Endodermal cell (in vitro differentiated cells): ENCODE measurements around the gene GTF3A. TPM values are rescaled to one million over a fixed set of nuclear protein-coding genes. Genes with fewer than 3 reads are reported as not detected.

Experiments
- DNase-seq: peaks from one replicate; pipeline ENCODE4 v3.0.0-alpha.2; 2017
- H3K27ac ChIP-seq: 2 replicates; pipeline ENCODE4 v1.5.1; 2013; ENCODE audit warnings: mild to moderate bottlenecking, low read depth, low read length, moderate library complexity
- H3K27me3 ChIP-seq: 2 replicates; pipeline ENCODE4 v1.6.1; 2013; ENCODE audit warnings: mild to moderate bottlenecking, low read length, moderate library complexity; ENCODE audit not compliant: insufficient read depth, control insufficient read depth, poor library complexity, severe bottlenecking
- H3K36me3 ChIP-seq: 2 replicates; pipeline ENCODE4 v1.7.0; 2013; ENCODE audit warnings: mild to moderate bottlenecking, low read length, moderate library complexity; ENCODE audit not compliant: control insufficient read depth, insufficient read depth
- H3K4me1 ChIP-seq: one replicate; pipeline ENCODE4 v1.7.0; 2013; ENCODE audit warnings: low read length; ENCODE audit not compliant: control insufficient read depth, insufficient read depth
- H3K4me3 ChIP-seq: 2 replicates; pipeline ENCODE4 v1.5.1; 2013; ENCODE audit warnings: mild to moderate bottlenecking, low read length, moderate library complexity
- H3K9ac ChIP-seq: 2 replicates; pipeline ENCODE4 v1.6.1; 2013; ENCODE audit warnings: mild to moderate bottlenecking, low read length, moderate library complexity; ENCODE audit not compliant: poor library complexity, severe bottlenecking; ENCODE audit errors: extremely low read depth
- H3K9me3 ChIP-seq: 2 replicates; pipeline ENCODE4 v1.6.1; 2013; ENCODE audit warnings: mild to moderate bottlenecking, low read length, moderate library complexity; ENCODE audit not compliant: control insufficient read depth
- H3K27ac Mint-ChIP-seq: 2 replicates; pipeline ENCODE4 v1.8.0; 2020; ENCODE audit warnings: mixed read lengths
- H3K27me3 Mint-ChIP-seq: 2 replicates; pipeline ENCODE4 v1.8.0; 2021; ENCODE audit warnings: mild to moderate bottlenecking, mixed read lengths; ENCODE audit not compliant: insufficient read depth
- H3K36me3 Mint-ChIP-seq: 2 replicates; pipeline ENCODE4 v1.8.0; 2020; ENCODE audit warnings: low read depth, mixed read lengths
- H3K4me1 Mint-ChIP-seq: 2 replicates; pipeline ENCODE4 v1.8.0; 2020; ENCODE audit warnings: mixed read lengths
- H3K4me3 Mint-ChIP-seq: 2 replicates; pipeline ENCODE4 v1.8.0; 2020; ENCODE audit warnings: mild to moderate bottlenecking, moderate library complexity, mixed read lengths
- H3K9me3 Mint-ChIP-seq: 2 replicates; pipeline ENCODE4 v1.8.0; 2020; ENCODE audit warnings: mild to moderate bottlenecking, mixed read lengths
- WGBS, 2 experiments: methylation state at CpG; one replicate each; pipeline versions ENCODE4 v1.1.5 to v1.1.7; 2013; ENCODE audit warnings: missing lambda C conversion rate in 2 of 2, mixed read lengths in 1 of 2; ENCODE audit not compliant: insufficient coverage in 1 of 2, insufficient read length in 1 of 2; 5-methylcytosine and 5-hydroxymethylcytosine counted together
- total RNA-seq, 2 donors: library from RNA; stranded (reverse); fragmentation: NEBNext Ultra II Directional in 1 of 2; extraction: Animal tissue kit (Norgen Biotek cat#: 25700) in 1 of 2; gene quantifications; 2 replicates in 1 of 2; 3 replicates in 1 of 2; pipeline ENCODE4 v1.2.1, GENCODE V29; 2021
- TF ChIP-seq, protein P1 (sequence below): fragments of 200-600 bp; sonication (generic); conservative IDR thresholded peaks from 2 replicates; pipeline ENCODE4 v1.5.0; 2021; ENCODE audit warnings: antibody characterized with exemption, mild to moderate bottlenecking

The GTF3A gene
- total RNA-seq, 2 donors from 2014 or later: 70.4 to 80.0 TPM

GRCh38 chr13:27461940-27462584 is 37.6 kb downstream of the GTF3A start:
- peaks cover 16% of the 10 kb centered on the region for H3K27me3 Mint-ChIP-seq
- 91 to 93% methylated on average over 8 to 11 of the region's 12 CpGs for WGBS, 2 experiments
- no peak overlapping the region for H3K9ac ChIP-seq
- no peaks in the 10 kb centered on the region for H3K36me3 ChIP-seq
- TF ChIP-seq, protein P1, sequence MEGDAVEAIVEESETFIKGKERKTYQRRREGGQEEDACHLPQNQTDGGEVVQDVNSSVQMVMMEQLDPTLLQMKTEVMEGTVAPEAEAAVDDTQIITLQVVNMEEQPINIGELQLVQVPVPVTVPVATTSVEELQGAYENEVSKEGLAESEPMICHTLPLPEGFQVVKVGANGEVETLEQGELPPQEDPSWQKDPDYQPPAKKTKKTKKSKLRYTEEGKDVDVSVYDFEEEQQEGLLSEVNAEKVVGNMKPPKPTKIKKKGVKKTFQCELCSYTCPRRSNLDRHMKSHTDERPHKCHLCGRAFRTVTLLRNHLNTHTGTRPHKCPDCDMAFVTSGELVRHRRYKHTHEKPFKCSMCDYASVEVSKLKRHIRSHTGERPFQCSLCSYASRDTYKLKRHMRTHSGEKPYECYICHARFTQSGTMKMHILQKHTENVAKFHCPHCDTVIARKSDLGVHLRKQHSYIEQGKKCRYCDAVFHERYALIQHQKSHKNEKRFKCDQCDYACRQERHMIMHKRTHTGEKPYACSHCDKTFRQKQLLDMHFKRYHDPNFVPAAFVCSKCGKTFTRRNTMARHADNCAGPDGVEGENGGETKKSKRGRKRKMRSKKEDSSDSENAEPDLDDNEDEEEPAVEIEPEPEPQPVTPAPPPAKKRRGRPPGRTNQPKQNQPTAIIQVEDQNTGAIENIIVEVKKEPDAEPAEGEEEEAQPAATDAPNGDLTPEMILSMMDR: no peak
- no peaks in the 10 kb centered on the region for H3K9me3 Mint-ChIP-seq
- no peak overlapping the region for H3K27ac ChIP-seq
- H3K4me1 Mint-ChIP-seq: no peaks in the 10 kb centered on the region
- H3K4me1 ChIP-seq: no peaks in the 10 kb centered on the region
- H3K9me3 ChIP-seq: no peaks in the 10 kb centered on the region
- DNase-seq: no peak
- no peaks in the 10 kb centered on the region for H3K36me3 Mint-ChIP-seq
- H3K27ac Mint-ChIP-seq: no peak overlapping the region
- H3K27me3 ChIP-seq: peaks cover 9% of the 10 kb centered on the region
- no peak overlapping the region for H3K4me3 Mint-ChIP-seq
- no peak overlapping the region for H3K4me3 ChIP-seq

GRCh38 chr13:27463500-27463899 is 39.1 kb downstream of the GTF3A start:
- Mint-ChIP-seq H3K4me1 (no peaks in the 10 kb centered on the region), H3K36me3 (no peaks in the 10 kb centered on the region), H3K27ac (no peak overlapping the region), H3K4me3 (no peak overlapping the region), H3K9me3 (no peaks in the 10 kb centered on the region), H3K27me3 (peaks cover 13% of the 10 kb centered on the region)
- no peak for DNase-seq
- Histone ChIP-seq H3K36me3 (no peaks in the 10 kb centered on the region), H3K27me3 (peaks cover 5% of the 10 kb centered on the region), H3K9ac (no peak overlapping the region), H3K4me1 (no peaks in the 10 kb centered on the region), H3K27ac (no peak overlapping the region), H3K4me3 (no peak overlapping the region), H3K9me3 (no peaks in the 10 kb centered on the region)
- 84 to 95% methylated on average over 4 to 6 of the region's 6 CpGs for WGBS, 2 experiments
- TF ChIP-seq, protein P1: no peak

DNA sequence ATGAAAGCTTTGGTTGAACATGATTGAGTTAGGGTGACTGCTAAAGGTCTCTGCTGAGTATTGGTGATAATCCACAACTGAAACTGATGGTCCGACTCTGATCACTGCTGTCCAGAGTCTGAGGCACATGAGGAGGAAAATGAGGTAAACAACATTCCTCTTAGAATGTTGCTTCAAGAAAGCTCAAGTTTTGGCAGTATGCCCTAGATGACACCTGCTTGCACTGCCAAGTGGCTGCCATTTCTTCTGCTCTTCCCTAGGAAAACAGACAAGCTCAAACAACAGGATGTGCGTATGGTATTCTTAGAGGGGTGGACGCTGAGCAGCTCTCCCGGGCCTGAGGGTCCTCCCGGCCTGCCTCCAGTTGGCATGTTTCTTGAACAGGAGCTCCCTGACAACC is 41.2 kb downstream of the GTF3A start:
- Histone ChIP-seq H3K27ac (no peak overlapping the region), H3K4me1 (no peaks in the 10 kb centered on the region), H3K36me3 (no peaks in the 10 kb centered on the region), H3K4me3 (no peak overlapping the region), H3K9ac (no peak overlapping the region), H3K9me3 (no peaks in the 10 kb centered on the region), H3K27me3 (no peaks in the 10 kb centered on the region)
- Mint-ChIP-seq H3K27ac (no peak overlapping the region), H3K36me3 (no peaks in the 10 kb centered on the region), H3K4me1 (no peaks in the 10 kb centered on the region), H3K27me3 (peaks cover 3% of the 10 kb centered on the region), H3K9me3 (peaks cover 3% of the 10 kb centered on the region), H3K4me3 (no peak overlapping the region)
- TF ChIP-seq, protein P1: no peak
- WGBS, 2 experiments: 86 to 96% methylated on average over 5 of the region's 5 CpGs
- DNase-seq: no peak
